Measurements from ENCODE around the gene AQP3. TPM values are rescaled to one million over a fixed set of nuclear protein-coding genes. Genes with fewer than 3 reads are reported as not detected.
"Not testable (repeated sequence)": the region's sequence is repeated elsewhere in the genome, so short reads cannot be mapped to it uniquely, and the experiment has no call there.

The AQP3 gene
- total RNA-seq (100 to 1,000 TPM in 1 of 2 donors, 10 to 100 TPM in 1; 43.9 to 181 TPM), polyA plus RNA-seq (100 to 1,000 TPM; 137 to 218 TPM)
- long read RNA-seq, donor 1, transcript AQP3-201 (6 exons, 1,871 nt) = major isoform, 24 of 25 reads
- long read RNA-seq, donor 1, partial matches to known transcripts = 0 of 25 reads
- long read RNA-seq, donor 1, other reads (novel, unspliced or antisense) = 0 of 25 reads
- long read RNA-seq, donor 2, partial matches to known transcripts = 0 of 2 reads
- long read RNA-seq, donor 2, other reads (novel, unspliced or antisense) = 0 of 2 reads
- long read RNA-seq, donor 3, transcript AQP3-201 (6 exons, 1,871 nt) = major isoform, 7 of 8 reads
- long read RNA-seq, donor 3, partial matches to known transcripts = 0 of 8 reads
- long read RNA-seq, donor 3, other reads (novel, unspliced or antisense) = 0 of 8 reads
- long read RNA-seq, donor 4, partial matches to known transcripts = 0 of 2 reads
- long read RNA-seq, donor 4, other reads (novel, unspliced or antisense) = 0 of 2 reads
- long read RNA-seq, donor 5, transcript AQP3-201 (6 exons, 1,871 nt) = major isoform, 20 of 21 reads
- long read RNA-seq, donor 5, partial matches to known transcripts = 0 of 21 reads
- long read RNA-seq, donor 5, other reads (novel, unspliced or antisense) = 0 of 21 reads

DNA sequence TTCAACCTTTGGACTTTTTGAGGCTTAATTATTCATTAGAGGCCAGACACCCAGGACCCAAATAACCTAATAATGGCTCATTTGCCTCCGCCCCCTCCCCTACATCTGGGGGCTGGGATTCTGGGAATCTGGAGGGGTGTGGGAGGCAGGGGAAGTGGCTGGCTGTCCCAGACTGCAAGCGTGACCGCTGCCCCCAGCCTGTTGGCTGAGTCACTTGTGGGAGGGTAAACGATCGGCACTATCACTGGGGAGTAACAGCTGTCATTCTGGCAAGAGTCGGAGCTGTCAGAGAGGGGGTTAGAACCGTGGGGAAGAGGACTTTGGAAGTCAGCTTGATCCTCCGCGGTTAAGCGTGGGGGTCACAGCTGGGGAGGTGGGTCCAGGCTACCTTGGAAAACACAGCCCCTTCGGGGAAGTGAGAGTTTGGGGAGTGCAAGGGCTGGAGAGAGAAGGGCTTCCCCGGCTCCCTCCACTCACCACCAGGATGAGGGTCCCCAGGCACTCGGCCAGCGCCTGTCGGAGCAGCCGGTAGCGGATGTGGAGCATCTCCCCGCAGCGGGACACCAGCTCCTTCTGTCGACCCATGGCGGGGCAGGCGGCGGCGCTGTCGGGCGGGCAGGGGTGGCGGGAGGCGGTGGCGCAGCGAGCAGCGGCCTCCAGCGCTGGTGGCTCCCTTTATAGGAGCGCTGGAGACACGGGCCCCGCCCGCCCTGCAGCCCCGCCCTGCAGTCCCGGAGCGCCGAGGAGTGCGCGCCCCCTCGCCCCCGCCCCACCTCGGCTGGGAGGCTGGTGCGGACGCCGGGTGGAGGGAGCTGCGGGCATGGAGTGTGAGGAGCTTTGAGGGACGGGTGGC lies at the start of gene AQP3:
Gene AQP3 (minus strand): TSS at position 648 of the 853 bp plus-strand sequence. CDS start 63 bp downstream, at position 585.
- ATAC-seq (ENCODE audit: insufficient read depth, low FRiP score) (peak; percentile 76), DNase-seq (peak; percentile 76 to 84 (median 83))
- 1 to 2% methylated on average over 32 to 50 of the region's 50 CpGs for WGBS, 2 donors
- Histone ChIP-seq H3K36me3 (ENCODE audit: control insufficient read depth in 4 of 4, insufficient read depth in 4 of 4, low read length in 4 of 4) (peaks cover 0 to 15% (median 0%) of the 10 kb centered on the region in 4 donors), H3K27ac (ENCODE audit: low read depth in 1 of 2, low read length in 1 of 2) (peak within 1 kb of the TSS in 1 of 2 donors; percentile 85), H3K4me3 (peak within 1 kb of the TSS; percentile 21), H3K9ac (ENCODE audit: insufficient read depth in 1 of 2, low read length in 2 of 2) (peak within 1 kb of the TSS; percentile 47 to 66), H3K9me3 (ENCODE audit: control insufficient read depth in 4 of 4, insufficient read depth in 3 of 4, low read length in 3 of 4) (no peaks in the 10 kb centered on the region), H3K4me1 (ENCODE audit: control insufficient read depth in 5 of 5, insufficient read depth in 5 of 5, low read length in 5 of 5) (peaks cover 0 to 28% (median 4%) of the 10 kb centered on the region in 5 donors), H3K27me3 (ENCODE audit: control insufficient read depth in 3 of 3, insufficient read depth in 3 of 3, low read length in 2 of 3) (peaks cover 0 to 5% (median 0%) of the 10 kb centered on the region in 3 donors)
- TF ChIP-seq, protein P1, sequence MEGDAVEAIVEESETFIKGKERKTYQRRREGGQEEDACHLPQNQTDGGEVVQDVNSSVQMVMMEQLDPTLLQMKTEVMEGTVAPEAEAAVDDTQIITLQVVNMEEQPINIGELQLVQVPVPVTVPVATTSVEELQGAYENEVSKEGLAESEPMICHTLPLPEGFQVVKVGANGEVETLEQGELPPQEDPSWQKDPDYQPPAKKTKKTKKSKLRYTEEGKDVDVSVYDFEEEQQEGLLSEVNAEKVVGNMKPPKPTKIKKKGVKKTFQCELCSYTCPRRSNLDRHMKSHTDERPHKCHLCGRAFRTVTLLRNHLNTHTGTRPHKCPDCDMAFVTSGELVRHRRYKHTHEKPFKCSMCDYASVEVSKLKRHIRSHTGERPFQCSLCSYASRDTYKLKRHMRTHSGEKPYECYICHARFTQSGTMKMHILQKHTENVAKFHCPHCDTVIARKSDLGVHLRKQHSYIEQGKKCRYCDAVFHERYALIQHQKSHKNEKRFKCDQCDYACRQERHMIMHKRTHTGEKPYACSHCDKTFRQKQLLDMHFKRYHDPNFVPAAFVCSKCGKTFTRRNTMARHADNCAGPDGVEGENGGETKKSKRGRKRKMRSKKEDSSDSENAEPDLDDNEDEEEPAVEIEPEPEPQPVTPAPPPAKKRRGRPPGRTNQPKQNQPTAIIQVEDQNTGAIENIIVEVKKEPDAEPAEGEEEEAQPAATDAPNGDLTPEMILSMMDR (IDR thresholded peaks at IDR 0.05; ENCODE audit: control extremely low read depth, extremely low read depth) = peak; percentile 27

DNA sequence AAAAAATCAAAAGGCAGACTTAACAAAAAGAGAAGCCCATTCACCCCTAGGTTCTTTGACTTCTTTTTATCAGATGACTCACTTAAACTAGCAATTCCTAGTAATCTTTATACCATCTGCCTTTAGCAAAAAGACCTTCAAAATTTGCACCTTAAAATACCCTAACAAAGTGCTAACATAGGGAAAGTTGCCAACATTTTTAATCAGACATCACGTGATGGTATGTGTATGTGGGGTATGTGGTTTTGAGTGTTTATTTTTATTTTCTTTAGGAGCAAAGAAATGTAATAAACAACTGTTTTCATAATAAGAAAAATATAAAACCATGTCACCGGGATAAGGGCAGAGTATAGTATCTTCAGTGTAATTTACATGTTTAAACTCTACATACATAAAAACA lies 46.4 kb upstream of the AQP3 start:
- H3K27me3 ChIP-seq (ENCODE audit: control insufficient read depth in 3 of 3, insufficient read depth in 3 of 3, low read length in 2 of 3); H3K27ac ChIP-seq (ENCODE audit: low read depth in 1 of 2, low read length in 1 of 2); H3K4me1 ChIP-seq (ENCODE audit: control insufficient read depth in 5 of 5, insufficient read depth in 5 of 5, low read length in 5 of 5); H3K9me3 ChIP-seq (ENCODE audit: control insufficient read depth in 4 of 4, insufficient read depth in 3 of 4, low read length in 3 of 4); H3K36me3 ChIP-seq (ENCODE audit: control insufficient read depth in 4 of 4, insufficient read depth in 4 of 4, low read length in 4 of 4); H3K9ac ChIP-seq (ENCODE audit: insufficient read depth in 1 of 2, low read length in 2 of 2); H3K4me3 ChIP-seq; ATAC-seq (ENCODE audit: insufficient read depth, low FRiP score); DNase-seq: not testable (repeated sequence)
- 46 to 77% methylated on average over 2 of the region's 2 CpGs for WGBS, 2 donors

DNA sequence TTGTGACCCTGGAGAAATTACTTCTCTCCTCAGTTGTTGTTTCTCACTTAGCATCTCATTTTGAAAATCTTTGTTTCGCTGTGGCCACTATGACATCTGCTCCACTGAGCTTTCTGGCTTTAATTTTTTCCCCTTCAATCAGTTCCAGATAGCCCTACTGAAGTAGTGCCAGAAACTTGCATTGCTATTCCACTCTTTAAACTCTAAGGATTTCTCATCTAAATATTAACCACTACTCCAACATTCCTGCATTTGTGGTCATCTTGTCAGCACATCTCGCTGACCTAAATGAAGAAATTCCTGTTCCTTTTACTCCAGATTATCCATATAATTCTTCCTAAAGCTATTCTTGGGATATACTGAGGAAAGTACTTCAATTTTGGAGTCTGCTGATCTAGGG lies 41.7 kb upstream of the AQP3 start:
- ATAC-seq (ENCODE audit: insufficient read depth, low FRiP score) = no peak
- Histone ChIP-seq H3K9me3 (ENCODE audit: control insufficient read depth in 4 of 4, insufficient read depth in 3 of 4, low read length in 3 of 4) (no peaks in the 10 kb centered on the region), H3K36me3 (ENCODE audit: control insufficient read depth in 4 of 4, insufficient read depth in 4 of 4, low read length in 4 of 4) (no peaks in the 10 kb centered on the region), H3K9ac (ENCODE audit: insufficient read depth in 1 of 2, low read length in 2 of 2) (no peak overlapping the region), H3K4me1 (ENCODE audit: control insufficient read depth in 5 of 5, insufficient read depth in 5 of 5, low read length in 5 of 5) (no peaks in the 10 kb centered on the region), H3K27me3 (ENCODE audit: control insufficient read depth in 3 of 3, insufficient read depth in 3 of 3, low read length in 2 of 3) (no peaks in the 10 kb centered on the region), H3K4me3 (no peak overlapping the region), H3K27ac (ENCODE audit: low read depth in 1 of 2, low read length in 1 of 2) (no peak overlapping the region)
- WGBS, 2 donors = 71 to 75% methylated on average over 2 of the region's 2 CpGs
- DNase-seq = no peak
- TF ChIP-seq, protein P1 (IDR thresholded peaks at IDR 0.05; ENCODE audit: control extremely low read depth, extremely low read depth) = no peak

DNA sequence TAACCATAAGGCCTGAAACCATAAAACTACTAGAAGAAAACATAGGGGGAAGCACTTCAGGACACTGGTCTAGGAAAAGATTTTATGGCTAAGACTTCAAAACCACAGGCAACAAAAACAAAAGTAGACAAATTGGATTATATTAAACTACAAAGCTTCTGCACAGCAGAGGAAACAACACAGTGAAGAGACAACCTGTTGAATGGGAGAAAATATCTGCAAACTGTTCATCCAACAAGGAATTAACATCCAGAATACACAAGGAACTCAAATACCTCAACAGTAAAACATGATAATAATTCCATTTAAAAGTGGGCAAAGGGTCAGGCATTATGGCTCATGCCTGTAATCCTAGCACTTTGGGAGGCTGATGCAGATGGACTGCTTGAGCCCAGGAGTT lies 37.9 kb upstream of the AQP3 start:
- H3K4me1 ChIP-seq (ENCODE audit: control insufficient read depth in 5 of 5, insufficient read depth in 5 of 5, low read length in 5 of 5); H3K4me3 ChIP-seq; H3K9me3 ChIP-seq (ENCODE audit: control insufficient read depth in 4 of 4, insufficient read depth in 3 of 4, low read length in 3 of 4); H3K36me3 ChIP-seq (ENCODE audit: control insufficient read depth in 4 of 4, insufficient read depth in 4 of 4, low read length in 4 of 4); DNase-seq; H3K27me3 ChIP-seq (ENCODE audit: control insufficient read depth in 3 of 3, insufficient read depth in 3 of 3, low read length in 2 of 3); H3K9ac ChIP-seq (ENCODE audit: insufficient read depth in 1 of 2, low read length in 2 of 2); ATAC-seq (ENCODE audit: insufficient read depth, low FRiP score); H3K27ac ChIP-seq (ENCODE audit: low read depth in 1 of 2, low read length in 1 of 2): not testable (repeated sequence)

All from lung (tissue), 16 donors.